ENCODE results near the gene SLC25A27.

- no peak for TF ChIP-seq CTCF (IDR thresholded peaks at IDR 0.05 in 4 of 5, conservative IDR thresholded peaks at IDR 0.05 in 1 of 5)
- TF ChIP-seq POLR2A (IDR thresholded peaks at IDR 0.05): no peak
These were observed 3.8 kb upstream of the SLC25A27 start for GRCh38 chr6:46648869-46649492.

All from gastrocnemius medialis (tissue), 4 donors.